HG03520 (cell line): ENCODE data around the gene TRAF3.

Experiments used
- ATAC-seq: cut with Tn5 transposase; IDR thresholded peaks from one replicate; pipeline ENCODE4 v1.9.1; 2021; ENCODE audit warnings: mild to moderate bottlenecking, moderate library complexity; ENCODE audit not compliant: unreplicated experiment

Gene TRAF3

DNA sequence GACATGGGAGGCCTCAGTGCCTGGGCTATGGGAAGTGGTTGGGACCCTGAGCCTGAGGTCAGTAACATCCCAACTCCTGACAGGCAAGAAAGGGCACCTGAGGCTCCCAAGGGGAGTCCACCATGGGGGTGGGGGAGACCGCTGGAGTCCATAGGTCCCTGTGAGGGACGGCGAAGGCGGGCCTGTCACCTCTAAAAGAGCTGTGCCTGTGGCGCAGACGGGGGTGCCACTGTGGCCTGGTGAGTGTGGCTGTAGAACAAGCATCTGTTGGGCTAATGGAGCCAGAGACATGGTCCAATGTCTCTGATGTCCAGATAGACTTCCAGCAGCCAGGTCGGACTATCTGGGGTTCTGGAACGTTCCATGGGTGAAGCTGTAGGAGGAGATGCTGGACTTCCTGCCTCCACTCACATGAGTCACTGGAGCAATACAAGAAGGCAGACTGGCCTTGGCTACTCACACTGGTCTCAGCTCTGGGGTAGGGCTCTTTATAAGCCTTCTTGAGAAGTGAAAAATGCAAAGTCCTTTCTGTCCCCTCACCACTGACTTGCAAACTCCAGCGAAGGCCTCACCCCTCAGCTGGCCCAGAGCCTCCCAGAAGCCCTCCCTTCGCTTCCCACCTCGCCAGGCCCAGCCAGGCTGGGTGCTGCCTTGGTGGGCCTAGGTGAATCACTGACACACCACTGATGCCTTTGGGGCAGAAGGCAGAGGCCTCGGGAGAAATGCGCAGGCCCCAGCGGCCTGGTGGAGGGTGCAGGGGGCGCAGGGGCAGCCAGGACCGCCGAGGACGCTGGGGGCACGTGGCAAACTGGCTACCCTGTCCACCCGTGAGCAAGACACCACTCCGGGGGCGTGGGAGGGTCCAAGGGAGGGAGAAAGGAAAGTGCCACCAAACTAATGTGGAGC is 1.1 kb upstream of the TRAF3 start:
- ATAC-seq: no peak

DNA sequence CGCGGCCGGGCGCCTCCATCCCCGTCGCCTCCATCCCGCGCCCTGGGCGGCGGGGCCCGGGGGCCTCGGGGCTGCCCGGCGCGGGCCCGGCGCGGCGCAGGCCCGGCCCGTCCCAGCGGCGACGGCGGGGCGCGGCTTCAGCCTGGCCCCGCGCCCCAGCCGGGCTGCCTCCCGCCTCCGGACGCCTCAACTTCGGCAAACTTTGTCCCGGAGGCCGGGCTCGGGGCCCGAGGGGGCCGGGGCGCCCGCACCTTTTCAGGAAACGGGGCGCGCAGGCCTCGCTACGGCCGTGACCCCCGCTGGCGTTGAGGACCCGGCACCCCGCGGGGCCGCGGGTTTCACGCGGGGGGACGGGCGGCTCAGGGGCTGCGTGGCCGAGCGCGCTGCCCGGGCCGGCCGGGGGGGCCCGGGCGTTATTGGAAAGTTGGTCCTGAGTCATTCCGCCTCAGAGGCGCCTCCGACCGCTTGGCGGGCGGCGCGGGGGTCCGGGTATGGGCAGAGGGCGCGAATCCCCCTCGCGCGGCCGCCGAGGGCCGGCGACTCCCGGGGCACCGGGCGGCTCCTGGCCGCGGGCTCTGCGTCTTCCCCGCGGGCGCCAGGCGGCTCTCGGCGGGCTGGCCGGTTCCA is 575 bp downstream of the TRAF3 start:
- peak; percentile 14 for ATAC-seq

- ATAC-seq: no peak
Measured at GRCh38 chr14:102778338-102779083, 1.3 kb downstream of the TRAF3 start.

GRCh38 chr14:102779084-102779462 is 1.8 kb downstream of the TRAF3 start:
- ATAC-seq: no peak

GRCh38 chr14:102779574-102780315 is 2.5 kb downstream of the TRAF3 start:
- no peak for ATAC-seq

- ATAC-seq: no peak
Measured at GRCh38 chr14:102781063-102781462, 3.8 kb downstream of the TRAF3 start.

DNA sequence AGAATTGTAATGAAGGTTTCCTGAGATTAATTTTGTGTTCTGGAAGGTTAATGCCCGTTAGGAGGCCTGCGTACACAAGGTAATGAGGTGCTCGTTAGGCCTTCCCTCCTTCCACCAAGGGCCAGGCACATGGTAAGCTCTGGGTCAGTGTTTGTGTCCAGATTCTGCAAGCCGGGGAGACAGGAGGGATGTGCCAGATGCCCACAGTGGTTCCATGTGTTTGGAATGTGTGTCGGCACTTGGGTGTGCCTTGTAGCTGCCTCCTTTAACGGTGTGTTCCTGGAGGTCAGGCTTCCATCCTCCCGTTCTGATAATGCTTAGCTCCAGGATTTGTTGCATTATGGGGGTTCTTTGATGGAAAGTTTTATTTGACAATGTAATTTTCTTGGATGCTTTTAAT is 5.7 kb downstream of the TRAF3 start:
- no peak for ATAC-seq

DNA sequence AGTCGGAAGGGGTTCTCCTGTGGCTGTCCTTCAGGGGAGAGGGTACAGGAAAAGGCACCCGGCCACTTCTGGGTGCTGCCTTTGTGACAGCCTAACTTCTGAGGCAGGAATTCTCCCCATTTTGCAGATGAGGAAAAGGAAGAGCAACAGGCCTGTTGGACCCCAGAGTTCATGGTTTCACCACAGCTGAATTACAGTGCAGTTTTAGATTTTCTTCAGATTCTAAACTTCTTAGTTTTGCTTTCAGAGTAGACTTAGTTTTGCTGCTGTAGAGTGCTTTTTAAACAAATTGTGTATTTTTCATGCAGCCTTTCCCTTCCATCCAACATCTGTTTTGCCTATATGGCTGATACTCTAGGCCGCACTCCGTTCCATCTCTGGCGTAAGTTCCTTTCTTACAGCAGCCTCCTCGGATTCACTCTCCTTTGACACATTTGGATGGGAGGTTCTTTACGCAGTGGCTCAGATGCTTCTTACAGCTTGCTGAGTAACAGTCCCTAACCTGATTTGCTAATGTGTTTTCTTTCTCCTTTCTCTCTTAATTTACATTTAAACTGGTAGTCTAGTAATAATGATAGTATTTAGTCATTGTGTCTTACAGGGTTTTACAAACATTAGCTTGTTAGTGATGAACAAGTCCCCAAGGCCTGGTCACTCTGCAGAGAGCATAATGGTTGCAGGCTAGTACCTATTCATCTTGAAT is 7.8 kb downstream of the TRAF3 start:
- ATAC-seq: no peak

- ATAC-seq: no peak
Measured at GRCh38 chr14:102785595-102785963, 8.3 kb downstream of the TRAF3 start.

DNA sequence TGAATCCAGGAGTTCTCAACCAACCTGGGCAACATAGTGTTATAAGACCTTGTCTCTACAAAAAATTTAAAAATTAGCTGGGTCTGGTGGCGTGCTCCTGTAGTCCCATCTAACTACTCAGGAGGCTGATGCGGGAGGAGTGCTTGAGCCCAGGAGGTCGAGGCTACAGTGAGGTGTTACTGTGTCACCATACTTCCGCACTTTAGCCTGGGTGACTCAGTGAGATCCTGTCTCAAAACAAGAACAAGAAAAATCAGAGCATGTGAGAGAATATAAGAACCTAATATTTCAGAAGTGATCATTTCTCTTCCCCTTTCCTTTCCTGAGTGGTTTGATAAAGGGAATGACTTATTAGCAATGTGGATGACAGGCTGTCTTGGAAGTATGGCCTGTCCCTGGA is 9.5 kb downstream of the TRAF3 start:
- no peak for ATAC-seq

- no peak for ATAC-seq
Measured at GRCh38 chr14:102789349-102789748, 12.1 kb downstream of the TRAF3 start.

GRCh38 chr14:102793531-102794328 is 16.5 kb downstream of the TRAF3 start:
- ATAC-seq: no peak

DNA sequence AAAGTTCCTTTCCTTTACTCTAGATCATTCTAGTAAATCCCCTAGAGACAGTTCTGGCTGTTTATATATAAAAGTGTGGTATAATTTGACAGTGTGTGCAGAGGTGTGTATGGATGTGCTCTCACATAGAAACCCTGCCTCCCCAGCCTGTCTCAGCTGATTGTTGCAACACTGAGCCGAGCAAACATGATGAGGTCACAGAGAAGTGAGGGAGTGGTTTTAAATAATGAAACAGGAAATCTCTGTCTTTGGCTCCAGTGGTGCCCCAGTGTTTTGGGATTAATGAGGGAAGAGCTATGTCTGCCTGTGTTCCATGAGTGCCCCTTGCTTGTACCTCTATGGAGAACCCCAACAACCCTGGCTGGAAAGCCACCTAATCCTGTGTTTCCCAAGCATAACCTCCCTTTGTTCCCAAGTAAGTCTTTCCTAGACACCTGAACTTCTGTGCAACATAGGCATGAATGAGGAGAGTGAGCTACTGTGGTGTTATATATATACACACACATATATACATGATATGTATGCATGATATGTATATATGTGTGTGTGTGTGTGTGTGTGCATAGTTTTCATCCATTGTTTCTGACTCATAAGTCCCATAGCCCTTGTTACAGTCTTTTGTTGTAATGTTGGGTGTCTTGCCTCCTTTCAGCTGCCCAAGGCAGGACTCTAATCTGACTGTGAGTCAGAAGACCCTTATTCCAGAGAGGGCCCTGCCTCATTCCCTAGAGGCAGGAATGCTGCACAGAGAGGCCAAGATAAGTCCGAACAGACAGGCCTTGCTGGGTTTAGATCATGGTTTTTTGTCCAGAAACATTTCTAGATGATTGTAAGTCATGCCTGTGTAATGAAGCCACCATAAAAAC is 18.0 kb downstream of the TRAF3 start:
- ATAC-seq: no peak

GRCh38 chr14:102796661-102797190 is 19.5 kb downstream of the TRAF3 start:
- ATAC-seq: no peak

DNA sequence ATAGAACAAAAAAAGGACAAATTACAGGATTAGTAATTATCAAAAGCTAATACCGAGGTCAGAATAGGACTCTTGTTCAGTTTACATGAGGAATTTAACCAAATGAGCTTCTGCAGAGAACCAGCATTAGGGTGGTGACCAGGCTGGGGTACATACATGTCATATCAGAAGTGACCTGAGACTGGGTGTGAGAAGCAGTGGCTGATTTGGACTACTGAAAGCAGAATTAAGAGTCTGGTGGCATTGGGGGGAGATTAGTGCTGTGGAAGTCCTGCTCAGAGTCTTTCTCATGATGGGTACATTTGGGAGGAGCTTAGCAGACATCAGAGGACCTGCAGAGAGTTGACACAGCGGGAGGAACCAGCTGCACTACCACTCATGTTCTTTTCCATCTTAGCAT is 21.7 kb downstream of the TRAF3 start:
- no peak for ATAC-seq

DNA sequence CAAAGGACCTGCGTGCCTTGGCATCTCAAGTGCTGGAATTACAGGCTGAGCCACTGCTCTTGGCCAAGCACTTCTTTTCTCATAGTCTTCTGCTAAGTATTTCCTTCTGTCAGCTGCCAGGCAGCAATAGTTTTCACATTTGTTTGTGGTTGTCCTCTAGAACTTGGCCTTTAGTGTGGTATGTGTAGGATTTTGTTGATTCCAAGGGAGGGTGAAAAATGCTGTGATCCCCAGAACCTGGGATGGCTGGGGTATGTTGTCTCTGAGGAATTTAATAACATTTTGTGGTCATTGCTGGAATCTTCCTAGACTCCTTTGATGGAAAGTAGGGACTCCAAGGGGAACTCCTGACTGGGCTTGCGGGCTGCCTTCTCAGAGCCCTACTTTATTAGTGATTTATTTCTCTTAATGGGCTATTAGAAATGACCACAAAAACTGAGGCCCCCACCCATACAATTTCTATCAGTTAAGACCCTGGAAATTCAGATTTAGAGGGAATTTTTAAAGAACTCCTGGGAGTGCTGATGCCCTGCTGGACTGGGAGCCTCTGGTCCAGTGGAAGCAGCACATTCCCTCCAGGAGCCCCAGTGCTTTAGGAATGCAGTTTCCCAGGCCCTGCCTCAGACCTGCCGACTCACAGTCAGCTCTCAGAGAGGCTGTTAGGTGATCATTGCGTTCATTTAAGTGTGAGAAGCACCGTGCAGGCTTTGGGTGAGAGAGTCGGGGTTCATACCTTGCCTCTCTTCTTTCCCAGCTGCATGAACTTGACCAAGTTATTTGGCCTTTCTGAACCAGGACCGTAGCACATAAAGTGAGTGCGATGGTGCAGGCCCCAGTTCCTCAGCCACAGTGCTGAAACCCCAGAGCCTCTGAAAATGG is 22.7 kb downstream of the TRAF3 start:
- no peak for ATAC-seq

GRCh38 chr14:102802834-102803523 is 25.7 kb downstream of the TRAF3 start:
- ATAC-seq: no peak
